GM12878 (cell line): Measurements from ENCODE around the gene MARCHF9. TPM values are rescaled to one million over a fixed set of nuclear protein-coding genes. Genes with fewer than 3 reads are reported as not detected.

ENCODE experiments used
- CREB1 ChIP-seq: IDR thresholded peaks from 2 replicates; pipeline ENCODE4 v1.6.1; 2012; ENCODE audit warnings: low read depth, mild to moderate bottlenecking, inconsistent platforms
- CREM ChIP-seq: IDR thresholded peaks from 2 replicates; pipeline ENCODE4 v1.6.1; 2014; ENCODE audit warnings: antibody characterized with exemption, low read depth
- E2F4 ChIP-seq: IDR thresholded peaks from 2 replicates; pipeline ENCODE4 v1.6.1; 2012; ENCODE audit warnings: low read depth, low read length, improper control_type of control experiment
- FOS ChIP-seq: IDR thresholded peaks from 3 replicates; pipeline ENCODE4 v1.6.1; 2011; ENCODE audit warnings: borderline replicate concordance; ENCODE audit not compliant: insufficient read length; ENCODE audit errors: extremely low read depth
- FOXM1 ChIP-seq: IDR thresholded peaks from 2 replicates; pipeline ENCODE4 v1.6.1; 2012; ENCODE audit warnings: low read depth, mild to moderate bottlenecking, inconsistent platforms, low read length, moderate library complexity
- MTA2 ChIP-seq: fragments of 450-650 bp; IDR thresholded peaks from 2 replicates; pipeline ENCODE4 v1.6.1; 2016; ENCODE audit warnings: low read depth, mild to moderate bottlenecking, moderate library complexity
- PBX3 ChIP-seq: IDR thresholded peaks from 2 replicates; pipeline ENCODE4 v1.6.1; 2011; ENCODE audit warnings: mild to moderate bottlenecking, low read depth, low read length, moderate library complexity; ENCODE audit not compliant: insufficient replicate concordance
- RAD21 ChIP-seq: IDR thresholded peaks from 2 replicates; pipeline ENCODE4 v1.6.1; 2011; ENCODE audit warnings: mild to moderate bottlenecking, low read depth, low read length, moderate library complexity; ENCODE audit not compliant: insufficient read depth
- RAD51 ChIP-seq: fragments of 450-650 bp; IDR thresholded peaks from 2 replicates; pipeline ENCODE4 v1.6.1; 2016; ENCODE audit warnings: moderate library complexity, mild to moderate bottlenecking, inconsistent platforms
- SPI1 ChIP-seq: IDR thresholded peaks from 2 replicates; pipeline ENCODE4 v1.6.1; 2011; ENCODE audit warnings: low read depth, mild to moderate bottlenecking, low read length, moderate library complexity, borderline replicate concordance; ENCODE audit not compliant: insufficient read depth
- SRF ChIP-seq, 2 experiments: IDR thresholded peaks; 2 replicates each; pipeline ENCODE4 v1.6.1; 2011; ENCODE audit warnings: low read depth in 2 of 2, low read length in 2 of 2, mild to moderate bottlenecking in 1 of 2, moderate library complexity in 1 of 2
- STAT1 ChIP-seq: fragments of 450-650 bp; conservative IDR thresholded peaks from 2 replicates; pipeline ENCODE4 v1.6.1; 2014; ENCODE audit warnings: antibody characterized with exemption, mild to moderate bottlenecking
- YY1 ChIP-seq: IDR thresholded peaks from 2 replicates; pipeline ENCODE4 v1.6.1; 2011; ENCODE audit warnings: low read depth, mild to moderate bottlenecking, low read length
- polyA plus RNA-seq, 11 experiments: library from polyadenylated mRNA; depleted of rRNA in 4 of 11; unstranded in 6 of 11; stranded (reverse) in 5 of 11; fragments of >200 nt; fragmentation: Nextera tagmentation in 4 of 11; fragmentation: Illumina TruSeq in 1 of 11; extraction: Ambion mirVana in 4 of 11; extraction: Trizol in 1 of 11; gene quantifications; 1 replicate in 1 of 11; 2 replicates in 10 of 11; pipeline versions ENCODE4 v1.2.1 to v1.2.3, GENCODE V29; 2011 to 2016; ENCODE audit warnings: inconsistent platforms in 2 of 11, missing spikeins in 2 of 11, low read depth in 1 of 11
- total RNA-seq, 4 experiments: library from RNA; depleted of rRNA in 3 of 4; stranded (reverse); fragments of >200 nt in 3 of 4; fragmentation: Illumina TruSeq in 1 of 4; extraction: Trizol in 1 of 4; gene quantifications; 2 replicates each; pipeline versions ENCODE4 v1.2.1 to v1.2.3, GENCODE V29; 2013 to 2021
- TF ChIP-seq, protein P1 (sequence below): fragments of 450-650 bp; IDR thresholded peaks from 2 replicates; pipeline ENCODE4 v1.6.1; 2017; ENCODE audit warnings: antibody characterized with exemption, mild to moderate bottlenecking, moderate library complexity
- TF ChIP-seq, protein P2 (sequence below): fragments of 450-650 bp; IDR thresholded peaks from 2 replicates; pipeline ENCODE4 v1.6.1; 2017; ENCODE audit warnings: mild to moderate bottlenecking, moderate library complexity
- TF ChIP-seq, protein P3 (sequence below): IDR thresholded peaks from 2 replicates; pipeline ENCODE4 v1.6.1; 2012; ENCODE audit warnings: low read depth, low read length, improper control_type of control experiment

Gene MARCHF9
- total and polyA plus RNA-seq, 10 of the 15 experiments (the other 5 are each of a cell fraction or from before 2014, with no cell fraction given), result 2.4 to 29.3 (median 13.0) TPM

GRCh38 chr12:57744194-57744776, 10.6 kb upstream of the MARCHF9 start (continued):
- TF ChIP-seq, protein P1, sequence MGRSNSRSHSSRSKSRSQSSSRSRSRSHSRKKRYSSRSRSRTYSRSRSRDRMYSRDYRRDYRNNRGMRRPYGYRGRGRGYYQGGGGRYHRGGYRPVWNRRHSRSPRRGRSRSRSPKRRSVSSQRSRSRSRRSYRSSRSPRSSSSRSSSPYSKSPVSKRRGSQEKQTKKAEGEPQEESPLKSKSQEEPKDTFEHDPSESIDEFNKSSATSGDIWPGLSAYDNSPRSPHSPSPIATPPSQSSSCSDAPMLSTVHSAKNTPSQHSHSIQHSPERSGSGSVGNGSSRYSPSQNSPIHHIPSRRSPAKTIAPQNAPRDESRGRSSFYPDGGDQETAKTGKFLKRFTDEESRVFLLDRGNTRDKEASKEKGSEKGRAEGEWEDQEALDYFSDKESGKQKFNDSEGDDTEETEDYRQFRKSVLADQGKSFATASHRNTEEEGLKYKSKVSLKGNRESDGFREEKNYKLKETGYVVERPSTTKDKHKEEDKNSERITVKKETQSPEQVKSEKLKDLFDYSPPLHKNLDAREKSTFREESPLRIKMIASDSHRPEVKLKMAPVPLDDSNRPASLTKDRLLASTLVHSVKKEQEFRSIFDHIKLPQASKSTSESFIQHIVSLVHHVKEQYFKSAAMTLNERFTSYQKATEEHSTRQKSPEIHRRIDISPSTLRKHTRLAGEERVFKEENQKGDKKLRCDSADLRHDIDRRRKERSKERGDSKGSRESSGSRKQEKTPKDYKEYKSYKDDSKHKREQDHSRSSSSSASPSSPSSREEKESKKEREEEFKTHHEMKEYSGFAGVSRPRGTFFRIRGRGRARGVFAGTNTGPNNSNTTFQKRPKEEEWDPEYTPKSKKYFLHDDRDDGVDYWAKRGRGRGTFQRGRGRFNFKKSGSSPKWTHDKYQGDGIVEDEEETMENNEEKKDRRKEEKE, result no peak
- TF ChIP-seq RAD51, result no peak
- TF ChIP-seq RAD21, result no peak
- TF ChIP-seq, protein P2, sequence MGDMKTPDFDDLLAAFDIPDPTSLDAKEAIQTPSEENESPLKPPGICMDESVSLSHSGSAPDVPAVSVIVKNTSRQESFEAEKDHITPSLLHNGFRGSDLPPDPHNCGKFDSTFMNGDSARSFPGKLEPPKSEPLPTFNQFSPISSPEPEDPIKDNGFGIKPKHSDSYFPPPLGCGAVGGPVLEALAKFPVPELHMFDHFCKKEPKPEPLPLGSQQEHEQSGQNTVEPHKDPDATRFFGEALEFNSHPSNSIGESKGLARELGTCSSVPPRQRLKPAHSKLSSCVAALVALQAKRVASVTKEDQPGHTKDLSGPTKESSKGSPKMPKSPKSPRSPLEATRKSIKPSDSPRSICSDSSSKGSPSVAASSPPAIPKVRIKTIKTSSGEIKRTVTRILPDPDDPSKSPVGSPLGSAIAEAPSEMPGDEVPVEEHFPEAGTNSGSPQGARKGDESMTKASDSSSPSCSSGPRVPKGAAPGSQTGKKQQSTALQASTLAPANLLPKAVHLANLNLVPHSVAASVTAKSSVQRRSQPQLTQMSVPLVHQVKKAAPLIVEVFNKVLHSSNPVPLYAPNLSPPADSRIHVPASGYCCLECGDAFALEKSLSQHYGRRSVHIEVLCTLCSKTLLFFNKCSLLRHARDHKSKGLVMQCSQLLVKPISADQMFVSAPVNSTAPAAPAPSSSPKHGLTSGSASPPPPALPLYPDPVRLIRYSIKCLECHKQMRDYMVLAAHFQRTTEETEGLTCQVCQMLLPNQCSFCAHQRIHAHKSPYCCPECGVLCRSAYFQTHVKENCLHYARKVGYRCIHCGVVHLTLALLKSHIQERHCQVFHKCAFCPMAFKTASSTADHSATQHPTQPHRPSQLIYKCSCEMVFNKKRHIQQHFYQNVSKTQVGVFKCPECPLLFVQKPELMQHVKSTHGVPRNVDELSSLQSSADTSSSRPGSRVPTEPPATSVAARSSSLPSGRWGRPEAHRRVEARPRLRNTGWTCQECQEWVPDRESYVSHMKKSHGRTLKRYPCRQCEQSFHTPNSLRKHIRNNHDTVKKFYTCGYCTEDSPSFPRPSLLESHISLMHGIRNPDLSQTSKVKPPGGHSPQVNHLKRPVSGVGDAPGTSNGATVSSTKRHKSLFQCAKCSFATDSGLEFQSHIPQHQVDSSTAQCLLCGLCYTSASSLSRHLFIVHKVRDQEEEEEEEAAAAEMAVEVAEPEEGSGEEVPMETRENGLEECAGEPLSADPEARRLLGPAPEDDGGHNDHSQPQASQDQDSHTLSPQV, result no peak; the same call in 1 of the 2 replicates
- no peak for TF ChIP-seq FOS
- peak; percentile 99 for TF ChIP-seq CREB1
- TF ChIP-seq YY1, result peak; percentile 66
- no peak for TF ChIP-seq PBX3
- no peak for TF ChIP-seq E2F4
- no peak for TF ChIP-seq STAT1
- TF ChIP-seq FOXM1, result no peak
- TF ChIP-seq, protein P3, sequence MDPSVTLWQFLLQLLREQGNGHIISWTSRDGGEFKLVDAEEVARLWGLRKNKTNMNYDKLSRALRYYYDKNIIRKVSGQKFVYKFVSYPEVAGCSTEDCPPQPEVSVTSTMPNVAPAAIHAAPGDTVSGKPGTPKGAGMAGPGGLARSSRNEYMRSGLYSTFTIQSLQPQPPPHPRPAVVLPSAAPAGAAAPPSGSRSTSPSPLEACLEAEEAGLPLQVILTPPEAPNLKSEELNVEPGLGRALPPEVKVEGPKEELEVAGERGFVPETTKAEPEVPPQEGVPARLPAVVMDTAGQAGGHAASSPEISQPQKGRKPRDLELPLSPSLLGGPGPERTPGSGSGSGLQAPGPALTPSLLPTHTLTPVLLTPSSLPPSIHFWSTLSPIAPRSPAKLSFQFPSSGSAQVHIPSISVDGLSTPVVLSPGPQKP, result no peak
- peak; percentile 43; the same call in 1 of the 2 replicates for TF ChIP-seq MTA2
- 0 out of 4 replicates have a peak, but pooled peaks of 1 of the 2 experiments have one; percentile 13 for TF ChIP-seq SRF (IDR thresholded peaks at IDR 0.05; ENCODE audit: low read depth in 2 of 2, low read length in 2 of 2)
- TF ChIP-seq SPI1, result no peak
- TF ChIP-seq CREM, result peak; percentile 98
